Forelimb muscle (tissue), 1 donor: Measurements from ENCODE around the gene GRIN3A. TPM values are rescaled to one million over a fixed set of nuclear protein-coding genes. Genes with fewer than 3 reads are reported as not detected.
A peak's percentile ranks its signal among the peaks of the same experiment; 100 is the strongest.
"Not testable (repeated sequence)": the region's sequence is repeated elsewhere in the genome, so short reads cannot be mapped to it uniquely, and the experiment has no call there.

Experiments
- DNase-seq: peaks from one replicate; pipeline ENCODE4 v3.0.0-alpha.2; 2013; ENCODE audit warnings: low read depth
- polyA plus RNA-seq: library from polyadenylated mRNA; unstranded; fragments of 120-200 nt; gene quantifications from one replicate; pipeline ENCODE4 v1.2.1, GENCODE V29; 2013; ENCODE audit not compliant: insufficient read length

GRIN3A gene
- polyA plus RNA-seq, result 1.2 TPM

GRCh38 chr9:101738566-101739183 lies at the start of gene GRIN3A:
Gene GRIN3A, minus strand, starts transcription at chr9:101738647. Its CDS starts 668 bp downstream, at chr9:101737979.
- no peak for DNase-seq

- no peak for DNase-seq
Measured at GRCh38 chr9:101787891-101788290, 49.4 kb upstream of the GRIN3A start.

GRCh38 chr9:101778332-101778731 lies 39.9 kb upstream of the GRIN3A start:
- DNase-seq, result no peak

GRCh38 chr9:101764472-101764871 lies 26.0 kb upstream of the GRIN3A start:
- DNase-seq, result no peak

DNA sequence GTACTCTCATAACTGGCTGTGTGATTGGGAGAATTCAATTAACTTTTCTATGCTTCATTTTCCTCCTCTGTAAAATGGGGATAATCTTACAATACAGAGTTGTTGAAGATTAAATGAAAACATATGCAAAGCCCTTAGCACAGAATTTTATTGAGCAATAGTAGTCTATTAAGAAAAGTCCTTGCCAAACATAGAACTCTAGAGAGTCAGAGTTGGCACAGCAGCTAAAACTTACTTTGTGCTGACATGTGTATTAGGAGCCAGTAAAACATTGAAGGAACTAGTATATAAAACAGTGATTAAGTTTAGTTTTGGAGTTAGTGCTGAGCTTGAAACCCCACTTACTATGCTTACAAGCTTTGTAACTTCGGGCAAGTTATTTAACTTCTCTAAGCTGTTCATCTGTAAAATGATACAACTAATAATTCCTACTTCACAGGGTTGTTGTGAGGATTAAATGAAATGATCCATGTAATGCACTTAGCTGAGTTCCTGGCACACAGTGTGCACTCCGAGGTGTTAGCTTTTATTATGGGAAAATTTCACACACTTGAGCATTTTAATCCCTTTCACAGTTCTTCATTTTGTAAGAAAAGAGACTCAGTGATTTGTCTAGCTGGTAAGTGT lies 20.0 kb upstream of the GRIN3A start:
- peak; percentile 41 for DNase-seq

DNA sequence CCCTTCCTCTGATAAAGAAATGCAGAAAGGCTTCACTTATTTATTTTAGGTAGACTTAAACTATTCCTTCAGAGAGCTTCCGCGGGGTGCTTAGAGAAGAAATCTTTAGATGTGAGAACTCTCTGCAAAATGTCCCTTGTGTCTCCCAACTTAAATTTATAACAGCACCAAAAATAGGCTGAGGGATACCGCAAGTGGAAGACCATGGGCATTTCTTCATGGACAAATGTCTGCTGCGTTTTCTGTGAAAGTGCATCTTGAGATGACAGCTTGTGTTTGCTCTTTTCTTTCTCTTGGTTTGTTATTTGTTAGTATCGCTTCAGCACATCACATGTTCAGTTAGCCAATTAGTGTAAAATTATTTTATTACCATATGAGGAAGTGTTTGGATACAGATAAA lies 15.3 kb upstream of the GRIN3A start:
- DNase-seq, result no peak

DNA sequence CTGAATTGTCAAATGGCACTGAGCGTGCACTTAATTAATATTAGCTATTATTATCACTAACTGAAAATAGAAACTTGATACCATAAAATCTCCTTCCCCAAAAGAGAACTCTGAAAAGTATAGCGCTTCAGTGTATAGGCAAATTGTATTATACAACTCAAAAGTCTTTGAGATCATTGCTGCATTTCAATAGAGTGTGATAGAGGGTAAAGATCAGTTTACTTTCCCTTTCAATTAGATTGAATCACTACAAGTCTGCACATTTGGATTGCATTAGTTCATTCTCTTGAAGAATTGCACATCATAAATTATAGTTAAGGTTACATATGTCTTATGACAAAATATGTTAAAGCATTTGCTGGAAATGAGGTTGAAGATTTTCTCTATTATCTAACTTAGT lies 13.4 kb upstream of the GRIN3A start:
- no peak for DNase-seq

- DNase-seq, result no peak
Measured at GRCh38 chr9:101739311-101739710, 864 bp upstream of the GRIN3A start.

- DNase-seq, result no peak
Measured at GRCh38 chr9:101737705-101738565, 512 bp downstream of the GRIN3A start.

DNA sequence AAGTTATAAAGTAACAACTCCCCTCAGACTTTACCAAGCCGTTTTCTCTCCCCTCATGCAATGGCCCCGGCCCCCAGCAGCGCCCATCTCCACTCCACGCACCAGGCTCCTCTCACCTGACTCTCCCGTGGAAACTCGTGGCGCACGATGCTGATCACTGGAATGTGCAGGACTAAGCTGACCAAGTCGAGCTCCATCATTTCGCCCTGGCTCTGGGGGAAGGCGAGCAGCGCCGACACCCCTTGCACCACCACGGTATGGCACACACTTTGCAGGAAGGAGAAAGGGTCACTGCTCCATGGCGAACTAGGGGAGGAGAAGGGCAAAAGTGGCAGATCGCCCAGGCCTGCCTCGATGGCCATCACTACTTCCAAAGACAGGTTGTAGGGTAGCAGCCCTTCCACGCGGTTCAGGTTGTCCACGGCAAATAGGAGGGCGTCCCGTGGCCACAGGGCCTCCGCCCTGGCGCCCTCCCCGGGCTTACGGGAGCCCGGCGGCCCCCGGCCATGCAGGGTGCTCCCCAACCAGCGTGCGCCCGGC lies 1.2 kb downstream of the GRIN3A start:
- DNase-seq, result no peak

- no peak for DNase-seq
Measured at GRCh38 chr9:101736717-101737116, 1.7 kb downstream of the GRIN3A start.

DNA sequence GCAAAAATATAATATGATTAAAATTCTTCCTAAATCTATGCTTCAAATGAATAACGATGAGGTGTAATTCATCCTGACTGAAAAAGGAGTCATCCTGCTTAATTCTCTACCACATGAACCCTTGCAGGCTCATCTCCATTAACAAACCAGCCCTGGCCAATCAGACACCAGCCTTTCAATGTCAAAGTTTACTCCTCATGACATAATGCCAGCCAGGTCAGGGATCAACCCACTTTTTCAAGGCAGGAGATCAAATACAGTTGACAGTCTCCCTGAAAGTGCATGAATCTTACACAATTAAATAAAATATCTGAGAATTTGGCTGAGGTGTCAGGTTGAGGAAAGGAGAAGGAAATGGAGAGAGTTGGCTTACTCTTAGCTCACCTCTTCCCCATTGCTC lies 7.0 kb downstream of the GRIN3A start:
- DNase-seq, result no peak

DNA sequence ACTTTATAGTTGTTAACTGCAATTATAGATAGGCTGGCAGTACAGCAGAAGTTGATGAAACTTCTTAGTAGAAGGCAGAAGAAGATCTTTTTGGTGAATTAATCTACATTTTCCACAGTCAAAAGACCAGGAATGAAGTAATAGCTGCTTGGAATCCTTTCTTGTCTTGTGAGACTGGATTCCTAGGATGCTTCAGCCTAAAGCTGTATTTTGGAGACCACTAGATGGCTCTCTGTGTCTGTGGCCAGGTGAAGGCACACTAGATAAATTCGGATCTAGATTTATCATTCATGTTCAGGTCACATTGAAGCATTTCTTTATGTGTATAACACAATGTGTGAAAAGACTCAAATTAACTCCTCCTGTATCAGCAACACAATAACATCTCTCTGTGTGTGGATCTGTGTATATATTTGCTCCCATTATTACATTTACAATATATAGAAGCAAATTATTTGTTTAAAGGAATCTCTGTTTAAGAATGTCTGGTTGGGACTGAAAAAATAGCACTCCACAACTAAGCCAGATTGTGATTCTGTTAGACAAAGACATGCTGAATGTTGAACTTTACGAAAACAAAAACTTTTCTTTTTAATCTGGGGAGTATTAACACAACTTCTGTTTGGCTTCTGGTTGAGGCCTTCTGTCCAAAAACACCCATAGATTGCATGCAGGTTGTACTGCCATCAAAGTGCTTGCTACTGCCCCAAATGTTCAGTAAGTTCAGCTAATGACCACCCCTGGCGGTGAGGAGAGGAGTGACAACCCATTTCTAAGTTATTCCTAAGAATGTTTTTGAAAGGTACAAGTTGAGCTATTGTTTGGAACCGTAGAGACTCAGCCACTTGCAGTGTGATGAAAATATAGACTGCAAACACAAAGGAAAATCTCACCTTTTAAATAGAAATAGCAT lies 10.6 kb downstream of the GRIN3A start:
- DNase-seq, result no peak

DNA sequence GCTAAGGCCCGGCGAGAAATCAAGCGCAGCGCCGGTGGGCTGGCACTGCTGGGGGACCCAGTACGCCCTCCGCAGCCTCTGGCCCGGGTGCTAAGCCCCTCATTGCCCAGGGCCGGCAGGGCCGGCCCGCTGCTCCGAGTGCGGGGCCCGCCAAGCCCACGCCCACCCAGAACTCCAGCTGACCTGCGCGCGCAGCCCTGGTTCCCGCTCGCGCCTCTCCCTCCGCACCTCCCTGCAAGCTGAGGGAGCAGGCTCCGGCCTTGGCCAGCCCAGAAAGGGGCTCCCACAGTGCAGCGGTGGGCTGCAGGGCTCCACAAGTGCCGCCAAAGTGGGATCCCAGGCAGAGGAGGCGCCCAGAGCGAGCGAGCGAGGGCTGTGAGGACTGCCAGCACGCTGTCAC lies 14.2 kb downstream of the GRIN3A start:
- not testable (repeated sequence) for DNase-seq

GRCh38 chr9:101718192-101718591 lies 20.3 kb downstream of the GRIN3A start:
- no peak for DNase-seq

- DNase-seq, result no peak
Measured at GRCh38 chr9:101716629-101717028, 21.8 kb downstream of the GRIN3A start.

DNA sequence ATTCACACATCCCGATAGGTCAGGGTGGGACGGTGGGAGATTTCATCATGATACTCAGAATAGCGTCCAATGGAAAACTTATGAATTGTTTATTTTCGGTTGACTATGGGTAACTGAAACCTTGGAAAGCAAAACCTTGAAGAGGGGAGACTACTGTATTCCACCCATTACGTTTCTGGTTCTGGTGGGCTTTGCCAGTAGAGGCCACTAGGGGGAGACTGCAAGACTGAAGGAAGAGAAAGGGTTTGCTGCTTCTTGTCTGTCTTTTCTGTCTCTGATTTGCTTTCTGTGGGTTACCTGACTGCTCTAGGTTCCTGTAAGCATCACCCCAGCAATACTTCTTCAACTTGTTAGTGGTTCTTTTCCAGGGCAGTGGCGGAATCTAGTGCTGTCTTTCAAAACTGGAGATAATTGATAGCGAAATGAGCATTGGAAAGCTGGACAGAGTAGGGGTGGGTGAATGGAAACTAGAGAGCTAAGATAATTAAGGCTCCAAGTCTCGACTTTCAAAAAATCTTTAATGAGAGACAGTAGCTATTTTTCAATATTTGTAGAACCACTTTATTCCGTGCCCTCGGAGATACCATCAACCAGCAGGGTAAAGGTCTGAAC lies 27.0 kb downstream of the GRIN3A start:
- DNase-seq, result no peak

DNA sequence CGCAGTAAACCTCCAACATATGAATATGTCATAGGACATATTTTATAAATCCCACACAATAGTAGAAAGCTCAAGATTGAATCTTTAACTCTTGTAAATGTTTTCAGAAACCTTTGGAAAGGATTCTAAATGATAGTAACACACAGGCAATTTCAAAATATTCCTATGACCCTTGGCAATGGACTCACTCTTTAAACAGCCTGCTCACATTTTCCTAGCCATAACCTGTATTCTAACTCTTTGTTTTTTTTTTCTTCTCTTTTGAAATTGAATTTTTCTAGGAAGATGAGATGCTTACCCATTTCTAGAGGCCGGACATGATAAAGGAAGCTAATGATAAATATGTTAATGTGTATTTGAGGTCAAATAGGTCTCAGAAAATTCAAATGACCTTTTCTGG lies 29.6 kb downstream of the GRIN3A start:
- no peak for DNase-seq

GRCh38 chr9:101707721-101708120 lies 30.7 kb downstream of the GRIN3A start:
- DNase-seq, result no peak

GRCh38 chr9:101706997-101707396 lies 31.4 kb downstream of the GRIN3A start:
- DNase-seq, result no peak

GRCh38 chr9:101706261-101706798 lies 32.1 kb downstream of the GRIN3A start:
- DNase-seq, result no peak
